GM18520 (cell line): ENCODE data around the gene GNAI3.

Experiments used
- ATAC-seq: cut with Tn5 transposase; IDR thresholded peaks from one replicate; pipeline ENCODE4 v1.9.1; 2021; ENCODE audit not compliant: unreplicated experiment

GNAI3 gene

DNA sequence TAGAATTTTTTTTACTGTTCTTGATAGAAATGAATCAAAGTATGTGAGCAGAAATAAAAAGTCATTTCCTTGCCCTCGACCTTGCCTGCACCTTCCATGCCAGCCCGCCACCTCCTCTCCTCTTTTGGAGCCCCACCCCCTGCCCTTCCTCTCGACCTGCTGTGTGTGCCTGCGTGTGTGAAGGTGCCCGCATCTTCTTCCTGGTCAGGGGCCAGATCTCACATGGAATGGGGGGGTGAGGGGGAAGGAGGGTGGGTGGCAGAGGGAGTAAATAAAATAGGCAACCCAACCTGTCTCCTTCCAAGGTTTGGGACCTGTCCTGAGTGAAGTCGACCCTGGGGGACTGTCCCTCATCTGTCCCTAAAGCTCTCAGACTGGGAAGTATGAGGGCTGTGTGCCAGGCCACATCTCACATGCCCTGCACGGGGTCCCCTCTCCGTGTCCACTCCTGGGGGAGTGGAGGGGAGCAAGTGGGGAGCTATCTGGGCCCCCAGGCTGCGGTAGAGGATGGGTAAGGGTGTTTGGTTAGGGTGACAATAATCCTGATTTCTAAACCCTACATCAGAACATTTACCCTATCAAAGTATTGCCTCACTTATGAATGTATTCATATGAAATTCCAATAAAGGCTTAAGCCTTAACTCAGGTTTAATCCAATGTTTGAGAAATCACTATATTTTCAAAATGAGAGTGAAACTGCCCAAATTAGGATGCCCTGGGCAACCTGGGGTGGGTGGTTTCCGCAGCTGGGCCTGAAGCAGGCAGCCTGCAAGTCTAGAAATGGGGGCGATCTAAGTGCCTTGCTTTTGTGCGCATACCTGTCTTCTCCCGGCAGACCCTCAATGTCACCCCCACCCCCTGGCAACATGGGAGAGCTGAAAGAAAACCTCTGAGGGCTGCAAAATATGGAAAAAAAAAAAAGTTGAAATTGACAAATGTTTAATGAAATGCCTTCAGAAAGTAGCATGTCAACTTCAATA, 86.6 kb downstream of the GNAI3 start:
- ATAC-seq = no peak

DNA sequence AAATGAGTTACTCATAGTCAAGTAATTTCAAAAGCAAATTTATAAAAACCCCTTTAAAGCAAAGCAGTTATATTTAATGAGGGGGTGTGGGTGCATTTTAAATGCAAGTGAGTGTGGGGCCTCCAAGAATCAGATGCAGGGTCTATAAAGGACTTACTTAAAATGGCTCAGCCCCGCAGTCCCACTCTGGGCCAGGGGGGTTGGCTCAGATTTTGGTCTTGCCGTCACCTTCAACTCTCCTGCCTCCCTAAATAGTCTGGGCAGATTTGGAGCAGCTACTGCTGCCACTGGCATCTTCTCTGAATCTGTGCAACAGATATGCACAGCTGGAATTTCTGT, 87.4 kb downstream of the GNAI3 start:
- ATAC-seq = no peak

DNA sequence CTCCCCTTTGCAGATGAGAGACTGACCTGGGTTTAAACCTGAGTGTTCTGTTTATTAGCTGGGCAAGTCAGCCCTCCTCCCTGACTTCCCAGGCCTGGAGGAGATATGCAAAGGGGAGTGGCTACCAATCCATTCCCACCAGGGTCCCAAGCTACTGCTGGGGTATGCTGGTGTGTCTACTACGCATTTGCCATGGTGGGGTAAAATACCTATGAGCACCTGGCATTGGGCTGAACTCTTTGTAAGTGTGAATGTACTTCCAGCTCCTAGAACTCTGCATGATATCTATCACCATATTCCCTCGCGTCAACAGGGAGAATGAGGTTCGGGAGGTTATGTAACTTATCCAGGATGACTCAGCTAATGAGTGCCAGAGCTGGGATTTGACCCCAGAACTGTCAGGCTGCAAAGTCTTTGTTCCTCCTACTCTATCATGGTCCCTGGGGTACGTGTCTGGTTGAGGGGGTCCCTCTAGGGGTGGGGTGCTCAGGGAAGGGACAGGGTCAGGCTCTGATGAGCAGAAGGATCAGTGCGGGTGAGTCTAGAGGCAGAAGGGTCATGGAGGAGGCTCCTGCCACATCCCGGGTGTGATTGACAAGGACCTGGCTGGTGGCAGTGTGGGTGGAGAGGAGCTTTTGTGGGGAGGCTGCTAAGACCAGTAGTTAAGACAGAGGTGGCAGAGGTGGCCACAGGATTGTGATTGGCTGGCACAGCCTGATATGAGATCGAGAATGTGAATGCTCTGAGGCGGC, 88.0 kb downstream of the GNAI3 start:
- no peak for ATAC-seq

- ATAC-seq = no peak
Observed at GRCh38 chr1:109637446-109637845, 89.0 kb downstream of the GNAI3 start.

DNA sequence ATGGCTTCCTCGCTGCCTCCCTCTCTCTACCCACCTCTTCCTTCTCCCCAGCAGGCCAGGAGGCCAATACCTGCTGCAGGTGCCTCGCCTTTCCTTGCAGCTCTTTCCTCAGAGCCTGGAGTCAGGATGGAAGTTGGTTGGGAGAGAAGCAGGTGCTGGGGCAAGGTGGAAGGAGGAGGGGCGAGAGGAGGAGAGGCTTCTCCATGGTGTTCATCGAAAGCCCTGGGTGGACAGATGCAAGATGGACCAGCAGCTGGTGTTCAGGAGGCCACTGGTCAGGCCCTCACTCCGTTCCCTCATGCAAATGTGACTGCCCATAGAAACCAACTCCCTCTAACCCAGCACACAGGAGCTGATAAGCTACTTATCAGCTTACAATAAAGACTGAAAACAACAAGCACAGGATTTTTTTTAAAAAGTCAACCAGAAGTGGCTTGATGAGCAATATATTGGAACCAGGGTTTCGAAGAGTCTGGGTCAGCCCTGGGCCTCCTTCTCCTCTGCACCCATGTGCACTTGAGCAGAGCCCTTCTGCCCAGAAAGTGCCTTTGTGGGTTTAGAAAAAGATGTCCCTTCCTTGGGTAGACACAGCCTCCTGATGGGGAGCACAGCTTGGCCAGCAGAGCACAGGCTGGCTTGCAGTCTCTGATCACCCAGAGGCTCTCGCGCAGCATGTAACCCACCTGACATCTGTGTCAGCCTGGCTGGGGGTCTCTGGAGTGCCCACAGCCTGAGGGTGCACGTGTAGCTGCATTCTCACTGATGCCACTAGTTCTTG, 90.8 kb downstream of the GNAI3 start:
- no peak for ATAC-seq

DNA sequence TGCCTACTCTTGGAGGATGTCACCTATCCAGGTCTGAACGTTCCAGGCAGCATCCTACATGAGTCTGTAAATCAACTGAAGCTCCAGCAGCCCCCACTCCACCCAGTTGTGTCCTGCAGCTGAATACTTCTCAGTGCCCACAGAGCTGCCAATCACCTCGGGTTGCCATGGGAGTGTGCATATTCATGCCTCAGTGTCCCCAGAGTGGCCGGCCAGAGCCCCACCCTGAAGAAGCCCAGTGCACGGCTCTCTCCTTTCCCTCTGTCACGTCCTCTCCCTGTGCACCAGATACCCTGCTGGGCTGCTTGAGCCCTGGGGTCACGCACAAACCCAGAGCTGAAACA, 91.4 kb downstream of the GNAI3 start:
- ATAC-seq = no peak

GRCh38 chr1:109640285-109640865, 92.0 kb downstream of the GNAI3 start:
- no peak for ATAC-seq

DNA sequence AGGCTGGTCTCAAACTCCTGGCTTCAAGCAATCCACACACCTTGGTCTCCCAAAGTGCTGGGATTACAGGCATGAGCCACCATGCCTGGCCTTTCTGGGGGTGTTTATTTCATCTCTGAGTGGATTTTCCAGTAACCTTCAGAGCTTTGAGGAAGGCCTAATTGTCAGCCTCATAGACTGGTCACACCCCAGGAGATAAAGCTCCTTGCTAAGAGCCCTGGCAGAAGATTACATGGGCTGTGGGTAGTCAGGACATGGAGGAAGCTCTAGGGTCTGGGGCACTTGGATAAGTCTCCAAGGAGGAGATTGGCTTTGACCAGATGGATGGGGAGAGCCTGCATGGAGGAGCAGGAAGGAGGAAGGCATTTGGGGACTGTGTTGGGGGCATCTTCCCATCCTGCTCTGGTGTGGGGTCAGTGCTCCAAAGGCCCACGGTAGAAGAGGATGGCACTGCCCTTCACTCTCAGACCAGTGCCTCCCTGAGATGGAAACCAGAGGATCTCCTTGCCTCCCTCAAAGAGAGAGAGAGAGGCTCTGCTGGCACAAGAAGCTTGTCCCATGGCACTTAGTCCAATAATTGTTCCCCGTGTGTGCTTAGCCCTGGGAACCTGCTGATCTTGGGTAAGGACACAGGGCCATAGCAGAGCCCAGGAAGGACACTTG, 92.8 kb downstream of the GNAI3 start:
- no peak for ATAC-seq

GRCh38 chr1:109641861-109642260, 93.4 kb downstream of the GNAI3 start:
- ATAC-seq = no peak

DNA sequence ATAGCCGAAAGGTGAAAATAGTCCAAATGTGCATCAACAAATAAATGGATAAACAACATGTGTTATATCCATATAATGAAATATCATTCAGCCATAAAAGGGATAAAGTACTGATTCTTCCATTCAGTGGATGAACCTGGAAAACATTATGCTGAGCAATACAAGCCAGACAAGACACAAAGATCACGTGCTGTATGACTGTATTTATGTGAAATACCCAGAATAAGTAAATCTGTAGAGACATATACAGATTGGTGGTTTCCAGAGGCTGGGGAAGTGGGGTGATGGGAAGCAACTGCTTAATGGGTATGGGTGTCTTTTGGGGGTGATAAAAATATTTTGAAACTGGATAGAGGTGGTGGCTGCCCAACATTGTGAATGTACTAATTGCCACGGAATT, 94.2 kb downstream of the GNAI3 start:
- no peak for ATAC-seq

DNA sequence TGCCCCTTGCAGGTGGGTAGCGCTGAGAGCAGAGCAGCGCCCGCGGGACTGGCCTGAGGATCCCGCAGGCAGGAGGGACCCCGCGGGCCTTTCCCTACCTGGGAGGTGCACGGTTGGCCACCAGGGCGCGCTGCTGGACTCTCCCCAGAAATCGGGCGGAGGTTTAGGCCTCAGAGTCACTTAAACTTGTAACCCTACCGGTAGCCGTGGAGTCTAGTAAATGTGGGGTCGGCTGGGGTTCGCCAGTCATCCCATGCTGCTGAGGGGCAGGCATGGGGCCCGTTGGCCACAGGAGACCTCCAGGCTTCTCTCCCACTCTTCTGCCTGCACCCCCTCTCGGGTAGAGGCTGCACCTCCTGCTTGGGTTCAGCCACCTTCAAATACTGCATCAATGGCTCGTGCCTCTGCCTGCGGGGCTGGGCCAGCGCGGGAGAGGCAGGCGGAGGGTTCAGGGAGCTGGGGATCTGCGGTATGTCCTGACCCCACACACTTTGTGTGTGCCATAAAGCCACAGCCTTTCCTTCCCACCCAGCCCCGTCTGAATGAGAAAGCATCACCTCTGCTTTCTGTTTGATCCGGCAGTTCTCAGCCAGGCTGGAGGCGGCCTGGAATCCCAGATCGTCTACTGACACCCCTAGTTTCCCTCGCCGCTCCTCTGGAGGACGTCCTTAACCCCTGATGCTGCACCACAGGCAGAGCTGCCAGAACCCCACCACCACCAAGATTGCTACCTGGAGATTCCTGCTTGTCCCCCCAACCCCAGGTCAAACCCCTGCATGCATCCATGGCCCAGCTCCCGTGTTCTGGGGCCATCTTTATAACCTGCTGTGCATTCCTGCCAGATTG, 95.2 kb downstream of the GNAI3 start:
- peak; percentile 65 for ATAC-seq

- ATAC-seq = no peak
Observed at GRCh38 chr1:109644670-109645069, 96.3 kb downstream of the GNAI3 start.

GRCh38 chr1:109649491-109649914, 101.1 kb downstream of the GNAI3 start:
- ATAC-seq = no peak

DNA sequence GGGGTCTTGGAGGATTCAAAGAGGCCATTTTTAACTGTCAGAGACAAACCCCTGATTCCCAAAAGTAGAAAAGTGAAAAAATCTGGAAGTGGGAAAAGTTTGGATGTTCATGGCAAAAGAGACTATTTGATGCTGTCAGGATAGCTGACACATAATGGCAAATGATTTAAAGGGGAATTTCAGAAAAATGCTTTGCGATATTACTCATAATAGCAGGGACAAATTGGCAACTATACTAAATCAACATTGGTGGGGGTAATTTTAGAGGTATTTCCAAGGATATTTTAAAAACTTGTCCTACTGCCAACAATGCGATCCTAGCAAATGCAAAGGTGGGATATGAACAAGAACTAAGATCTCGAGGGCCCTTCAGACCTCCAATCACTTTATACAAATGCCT, 102.2 kb downstream of the GNAI3 start:
- no peak for ATAC-seq

GRCh38 chr1:109652402-109652801, 104.0 kb downstream of the GNAI3 start:
- no peak for ATAC-seq

- no peak for ATAC-seq
Observed at GRCh38 chr1:109653306-109653705, 104.9 kb downstream of the GNAI3 start.

GRCh38 chr1:109654519-109654918, 106.1 kb downstream of the GNAI3 start:
- ATAC-seq = no peak

DNA sequence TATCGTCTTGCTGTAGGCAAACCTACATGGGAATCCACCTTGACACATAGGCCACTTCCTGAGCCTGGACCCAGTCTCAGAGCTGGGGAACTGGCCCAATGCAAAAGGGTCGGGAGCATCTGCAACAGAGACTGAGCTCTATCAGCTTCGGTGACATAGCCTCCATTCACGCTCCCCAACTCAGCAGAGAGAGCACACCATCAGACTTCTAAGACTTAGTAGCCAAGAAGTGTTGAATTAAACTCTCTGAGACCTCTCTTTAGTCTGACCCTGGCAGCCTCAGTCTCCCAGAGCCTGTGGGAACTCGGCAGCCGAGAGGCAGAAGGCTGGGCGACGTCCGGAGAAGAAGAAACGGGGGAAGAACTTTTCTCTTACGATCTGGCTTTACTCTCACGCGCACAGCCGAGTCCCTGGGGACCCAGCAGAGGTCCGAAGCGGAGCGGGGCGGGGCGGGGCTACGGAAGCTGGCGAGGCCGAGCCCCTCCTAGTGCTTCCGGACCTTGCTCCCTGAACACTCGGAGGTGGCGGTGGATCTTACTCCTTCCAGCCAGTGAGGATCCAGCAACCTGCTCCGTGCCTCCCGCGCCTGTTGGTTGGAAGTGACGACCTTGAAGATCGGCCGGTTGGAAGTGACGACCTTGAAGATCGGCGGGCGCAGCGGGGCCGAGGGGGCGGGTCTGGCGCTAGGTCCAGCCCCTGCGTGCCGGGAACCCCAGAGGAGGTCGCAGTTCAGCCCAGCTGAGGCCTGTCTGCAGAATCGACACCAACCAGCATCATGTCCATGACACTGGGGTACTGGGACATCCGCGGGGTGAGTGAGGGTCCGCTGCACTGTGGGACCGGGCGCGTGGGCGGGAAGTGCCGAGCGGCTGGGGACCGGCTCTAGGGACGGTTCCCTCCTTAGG, 107.5 kb downstream of the GNAI3 start, which contains the start of gene GSTM4:
Gene GSTM4 (plus strand): TSS at position 485 of the 905 bp plus-strand sequence. CDS start 291 bp downstream, at position 776.
- ATAC-seq = peak; percentile 50

GRCh38 chr1:109657395-109657794, 109.0 kb downstream of the GNAI3 start:
- no peak for ATAC-seq
